ENCODE results near the gene MCM6. TPM values are rescaled to one million over a fixed set of nuclear protein-coding genes. Genes with fewer than 3 reads are reported as not detected.

Gene MCM6
- total and polyA plus RNA-seq, 2 experiments from 2014 or later, result 74.7 to 133 TPM

DNA sequence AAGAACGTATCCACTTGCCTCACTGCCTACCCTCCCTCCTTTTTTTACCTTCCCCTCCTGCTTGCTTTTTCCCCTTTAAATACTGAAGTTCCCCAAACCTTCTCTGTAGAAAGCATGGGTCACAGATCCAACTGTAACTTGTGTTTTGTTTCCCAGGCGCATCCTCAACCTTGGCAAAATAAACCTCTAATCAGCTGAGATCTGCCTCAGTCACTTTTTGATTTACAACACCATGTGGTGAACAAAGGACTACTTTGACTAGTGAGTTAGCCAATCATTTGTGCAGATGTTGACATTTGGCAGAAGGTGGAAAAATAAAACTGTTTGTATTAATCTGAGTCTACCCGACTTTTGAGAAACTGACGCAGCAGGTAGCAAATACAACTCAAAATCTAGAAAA is 23.3 kb upstream of the MCM6 start:
- no peaks in the 10 kb centered on the region for H3K36me3 Mint-ChIP-seq (ENCODE audit: low read depth)
- Histone ChIP-seq H3K27ac (ENCODE audit: low read depth) (no peak overlapping the region), H3K79me2 (replicated peaks; ENCODE audit: insufficient read depth) (no peaks in the 10 kb centered on the region), H3K4me1 (ENCODE audit: insufficient read depth) (0 out of 2 replicates have a peak, but pooled peaks cover 5% of the 10 kb centered on the region), H3K9me2 (ENCODE audit: insufficient read depth) (peaks cover 7% of the 10 kb centered on the region; the same call in 1 of the 2 replicates), H3K4me3 (no peak overlapping the region), H3F3A (replicated peaks; ENCODE audit: low read depth) (no peaks in the 10 kb centered on the region), H4K20me1 (replicated peaks; ENCODE audit: insufficient read depth) (no peaks in the 10 kb centered on the region), H3K36me3 (ENCODE audit: insufficient read depth) (no peaks in the 10 kb centered on the region), H2AFZ (no peak overlapping the region; the same call in 1 of the 2 replicates), H3K27me3 (ENCODE audit: insufficient read depth) (no peaks in the 10 kb centered on the region), H3K4me2 (no peak overlapping the region)
- no peak for ATAC-seq
- no peak overlapping the region for H3K27ac Mint-ChIP-seq
- no peak for TF ChIP-seq EZH2 (IDR thresholded peaks at IDR 0.05; ENCODE audit: low read depth, unreplicated experiment)
- H3K9me3 Mint-ChIP-seq, result no peaks in the 10 kb centered on the region
- H3K4me3 Mint-ChIP-seq, result no peak overlapping the region
- no peak for DNase-seq (ENCODE audit: low spot score)
- H3K4me1 Mint-ChIP-seq, result peaks cover 10% of the 10 kb centered on the region; the same call in 2 of the 3 replicates
- peaks cover 2% of the 10 kb centered on the region for H3K27me3 Mint-ChIP-seq (ENCODE audit: insufficient read depth, low read depth, poor library complexity)

DNA sequence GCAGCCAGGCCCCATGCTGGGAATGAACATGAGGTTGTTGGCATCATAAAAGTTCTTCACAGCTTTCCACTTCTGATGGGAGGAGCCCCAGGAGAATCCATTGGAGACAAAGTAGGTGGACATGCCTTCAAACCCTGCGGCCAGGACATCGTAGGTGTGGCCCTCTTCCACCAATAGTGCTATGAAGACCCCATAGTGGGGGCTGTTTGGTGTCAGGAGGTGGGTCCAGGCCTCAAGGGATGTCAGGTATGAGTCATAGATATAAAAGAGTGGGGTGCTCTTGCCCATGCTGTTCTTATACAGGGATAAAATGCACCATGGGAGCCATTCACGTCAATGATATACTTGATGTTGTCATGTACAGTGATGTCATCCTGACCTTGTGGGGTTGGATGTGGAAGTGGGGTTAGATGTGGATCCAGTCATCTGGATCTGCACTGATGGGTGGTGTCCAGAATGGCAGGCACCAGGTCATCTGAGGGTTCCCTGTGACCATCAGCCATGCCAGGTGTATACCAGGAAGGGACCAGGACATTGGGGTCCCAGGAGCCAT is 22.1 kb upstream of the MCM6 start:
- H3K79me2 ChIP-seq (replicated peaks; ENCODE audit: insufficient read depth), result no peaks in the 10 kb centered on the region
- H3K4me3 ChIP-seq, result no peak overlapping the region
- H3K4me1 ChIP-seq (ENCODE audit: insufficient read depth), result 0 out of 2 replicates have a peak, but pooled peaks cover 5% of the 10 kb centered on the region
- no peaks in the 10 kb centered on the region for H3K27me3 ChIP-seq (ENCODE audit: insufficient read depth)
- H3K9me2 ChIP-seq (ENCODE audit: insufficient read depth), result peaks cover 7% of the 10 kb centered on the region; the same call in 1 of the 2 replicates
- Mint-ChIP-seq H3K4me3 (no peak overlapping the region), H3K4me1 (peaks cover 7% of the 10 kb centered on the region; the same call in 2 of the 3 replicates), H3K27me3 (ENCODE audit: insufficient read depth, low read depth, poor library complexity) (no peaks in the 10 kb centered on the region), H3K9me3 (no peaks in the 10 kb centered on the region), H3K36me3 (ENCODE audit: low read depth) (no peaks in the 10 kb centered on the region), H3K27ac (no peak overlapping the region)
- no peaks in the 10 kb centered on the region for H4K20me1 ChIP-seq (replicated peaks; ENCODE audit: insufficient read depth)
- no peak overlapping the region for H3K4me2 ChIP-seq
- DNase-seq (ENCODE audit: low spot score) (no peak), ATAC-seq (no peak)
- H3K36me3 ChIP-seq (ENCODE audit: insufficient read depth), result no peaks in the 10 kb centered on the region
- H2AFZ ChIP-seq, result no peak overlapping the region
- H3F3A ChIP-seq (replicated peaks; ENCODE audit: low read depth), result 0 out of 2 replicates have a peak, but pooled peaks cover 3% of the 10 kb centered on the region
- H3K27ac ChIP-seq (ENCODE audit: low read depth), result no peak overlapping the region
- TF ChIP-seq, protein P1, sequence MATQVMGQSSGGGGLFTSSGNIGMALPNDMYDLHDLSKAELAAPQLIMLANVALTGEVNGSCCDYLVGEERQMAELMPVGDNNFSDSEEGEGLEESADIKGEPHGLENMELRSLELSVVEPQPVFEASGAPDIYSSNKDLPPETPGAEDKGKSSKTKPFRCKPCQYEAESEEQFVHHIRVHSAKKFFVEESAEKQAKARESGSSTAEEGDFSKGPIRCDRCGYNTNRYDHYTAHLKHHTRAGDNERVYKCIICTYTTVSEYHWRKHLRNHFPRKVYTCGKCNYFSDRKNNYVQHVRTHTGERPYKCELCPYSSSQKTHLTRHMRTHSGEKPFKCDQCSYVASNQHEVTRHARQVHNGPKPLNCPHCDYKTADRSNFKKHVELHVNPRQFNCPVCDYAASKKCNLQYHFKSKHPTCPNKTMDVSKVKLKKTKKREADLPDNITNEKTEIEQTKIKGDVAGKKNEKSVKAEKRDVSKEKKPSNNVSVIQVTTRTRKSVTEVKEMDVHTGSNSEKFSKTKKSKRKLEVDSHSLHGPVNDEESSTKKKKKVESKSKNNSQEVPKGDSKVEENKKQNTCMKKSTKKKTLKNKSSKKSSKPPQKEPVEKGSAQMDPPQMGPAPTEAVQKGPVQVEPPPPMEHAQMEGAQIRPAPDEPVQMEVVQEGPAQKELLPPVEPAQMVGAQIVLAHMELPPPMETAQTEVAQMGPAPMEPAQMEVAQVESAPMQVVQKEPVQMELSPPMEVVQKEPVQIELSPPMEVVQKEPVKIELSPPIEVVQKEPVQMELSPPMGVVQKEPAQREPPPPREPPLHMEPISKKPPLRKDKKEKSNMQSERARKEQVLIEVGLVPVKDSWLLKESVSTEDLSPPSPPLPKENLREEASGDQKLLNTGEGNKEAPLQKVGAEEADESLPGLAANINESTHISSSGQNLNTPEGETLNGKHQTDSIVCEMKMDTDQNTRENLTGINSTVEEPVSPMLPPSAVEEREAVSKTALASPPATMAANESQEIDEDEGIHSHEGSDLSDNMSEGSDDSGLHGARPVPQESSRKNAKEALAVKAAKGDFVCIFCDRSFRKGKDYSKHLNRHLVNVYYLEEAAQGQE (IDR thresholded peaks at IDR 0.05; ENCODE audit: unreplicated experiment), result no peak
- TF ChIP-seq EZH2 (IDR thresholded peaks at IDR 0.05; ENCODE audit: low read depth, unreplicated experiment) (no peak), EZH2phosphoT487 (IDR thresholded peaks at IDR 0.05; ENCODE audit: unreplicated experiment) (no peak), POLR2AphosphoS5 (IDR thresholded peaks at IDR 0.05; ENCODE audit: low read depth) (no peak), JUNB (IDR thresholded peaks at IDR 0.05; ENCODE audit: unreplicated experiment) (no peak), ZNF114 (CRISPR knock-in tag; IDR thresholded peaks at IDR 0.05) (no peak), ZNF331 (CRISPR knock-in tag; IDR thresholded peaks at IDR 0.05; ENCODE audit: low read depth) (no peak), NANOG (IDR thresholded peaks at IDR 0.05; ENCODE audit: borderline replicate concordance) (no peak), STAT1 (IDR thresholded peaks at IDR 0.05; ENCODE audit: unreplicated experiment) (no peak)
- TF ChIP-seq, protein P2, sequence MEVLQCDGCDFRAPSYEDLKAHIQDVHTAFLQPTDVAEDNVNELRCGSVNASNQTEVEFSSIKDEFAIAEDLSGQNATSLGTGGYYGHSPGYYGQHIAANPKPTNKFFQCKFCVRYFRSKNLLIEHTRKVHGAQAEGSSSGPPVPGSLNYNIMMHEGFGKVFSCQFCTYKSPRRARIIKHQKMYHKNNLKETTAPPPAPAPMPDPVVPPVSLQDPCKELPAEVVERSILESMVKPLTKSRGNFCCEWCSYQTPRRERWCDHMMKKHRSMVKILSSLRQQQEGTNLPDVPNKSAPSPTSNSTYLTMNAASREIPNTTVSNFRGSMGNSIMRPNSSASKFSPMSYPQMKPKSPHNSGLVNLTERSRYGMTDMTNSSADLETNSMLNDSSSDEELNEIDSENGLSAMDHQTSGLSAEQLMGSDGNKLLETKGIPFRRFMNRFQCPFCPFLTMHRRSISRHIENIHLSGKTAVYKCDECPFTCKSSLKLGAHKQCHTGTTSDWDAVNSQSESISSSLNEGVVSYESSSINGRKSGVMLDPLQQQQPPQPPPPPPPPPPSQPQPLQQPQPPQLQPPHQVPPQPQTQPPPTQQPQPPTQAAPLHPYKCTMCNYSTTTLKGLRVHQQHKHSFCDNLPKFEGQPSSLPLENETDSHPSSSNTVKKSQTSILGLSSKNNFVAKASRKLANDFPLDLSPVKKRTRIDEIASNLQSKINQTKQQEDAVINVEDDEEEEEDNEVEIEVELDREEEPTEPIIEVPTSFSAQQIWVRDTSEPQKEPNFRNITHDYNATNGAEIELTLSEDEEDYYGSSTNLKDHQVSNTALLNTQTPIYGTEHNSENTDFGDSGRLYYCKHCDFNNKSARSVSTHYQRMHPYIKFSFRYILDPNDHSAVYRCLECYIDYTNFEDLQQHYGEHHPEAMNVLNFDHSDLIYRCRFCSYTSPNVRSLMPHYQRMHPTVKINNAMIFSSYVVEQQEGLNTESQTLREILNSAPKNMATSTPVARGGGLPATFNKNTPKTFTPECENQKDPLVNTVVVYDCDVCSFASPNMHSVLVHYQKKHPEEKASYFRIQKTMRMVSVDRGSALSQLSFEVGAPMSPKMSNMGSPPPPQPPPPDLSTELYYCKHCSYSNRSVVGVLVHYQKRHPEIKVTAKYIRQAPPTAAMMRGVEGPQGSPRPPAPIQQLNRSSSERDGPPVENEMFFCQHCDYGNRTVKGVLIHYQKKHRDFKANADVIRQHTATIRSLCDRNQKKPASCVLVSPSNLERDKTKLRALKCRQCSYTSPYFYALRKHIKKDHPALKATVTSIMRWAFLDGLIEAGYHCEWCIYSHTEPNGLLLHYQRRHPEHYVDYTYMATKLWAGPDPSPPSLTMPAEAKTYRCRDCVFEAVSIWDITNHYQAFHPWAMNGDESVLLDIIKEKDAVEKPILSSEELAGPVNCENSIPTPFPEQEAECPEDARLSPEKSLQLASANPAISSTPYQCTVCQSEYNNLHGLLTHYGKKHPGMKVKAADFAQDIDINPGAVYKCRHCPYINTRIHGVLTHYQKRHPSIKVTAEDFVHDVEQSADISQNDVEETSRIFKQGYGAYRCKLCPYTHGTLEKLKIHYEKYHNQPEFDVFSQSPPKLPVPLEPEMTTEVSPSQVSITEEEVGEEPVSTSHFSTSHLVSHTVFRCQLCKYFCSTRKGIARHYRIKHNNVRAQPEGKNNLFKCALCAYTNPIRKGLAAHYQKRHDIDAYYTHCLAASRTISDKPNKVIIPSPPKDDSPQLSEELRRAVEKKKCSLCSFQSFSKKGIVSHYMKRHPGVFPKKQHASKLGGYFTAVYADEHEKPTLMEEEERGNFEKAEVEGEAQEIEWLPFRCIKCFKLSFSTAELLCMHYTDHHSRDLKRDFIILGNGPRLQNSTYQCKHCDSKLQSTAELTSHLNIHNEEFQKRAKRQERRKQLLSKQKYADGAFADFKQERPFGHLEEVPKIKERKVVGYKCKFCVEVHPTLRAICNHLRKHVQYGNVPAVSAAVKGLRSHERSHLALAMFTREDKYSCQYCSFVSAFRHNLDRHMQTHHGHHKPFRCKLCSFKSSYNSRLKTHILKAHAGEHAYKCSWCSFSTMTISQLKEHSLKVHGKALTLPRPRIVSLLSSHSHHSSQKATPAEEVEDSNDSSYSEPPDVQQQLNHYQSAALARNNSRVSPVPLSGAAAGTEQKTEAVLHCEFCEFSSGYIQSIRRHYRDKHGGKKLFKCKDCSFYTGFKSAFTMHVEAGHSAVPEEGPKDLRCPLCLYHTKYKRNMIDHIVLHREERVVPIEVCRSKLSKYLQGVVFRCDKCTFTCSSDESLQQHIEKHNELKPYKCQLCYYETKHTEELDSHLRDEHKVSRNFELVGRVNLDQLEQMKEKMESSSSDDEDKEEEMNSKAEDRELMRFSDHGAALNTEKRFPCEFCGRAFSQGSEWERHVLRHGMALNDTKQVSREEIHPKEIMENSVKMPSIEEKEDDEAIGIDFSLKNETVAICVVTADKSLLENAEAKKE (CRISPR knock-in tag; IDR thresholded peaks at IDR 0.05), result no peak
